ENCODE data around the gene OAS3.
"Not testable (repeated sequence)": the region's sequence is repeated elsewhere in the genome, so short reads cannot be mapped to it uniquely, and the experiment has no call there.

Gene OAS3

DNA sequence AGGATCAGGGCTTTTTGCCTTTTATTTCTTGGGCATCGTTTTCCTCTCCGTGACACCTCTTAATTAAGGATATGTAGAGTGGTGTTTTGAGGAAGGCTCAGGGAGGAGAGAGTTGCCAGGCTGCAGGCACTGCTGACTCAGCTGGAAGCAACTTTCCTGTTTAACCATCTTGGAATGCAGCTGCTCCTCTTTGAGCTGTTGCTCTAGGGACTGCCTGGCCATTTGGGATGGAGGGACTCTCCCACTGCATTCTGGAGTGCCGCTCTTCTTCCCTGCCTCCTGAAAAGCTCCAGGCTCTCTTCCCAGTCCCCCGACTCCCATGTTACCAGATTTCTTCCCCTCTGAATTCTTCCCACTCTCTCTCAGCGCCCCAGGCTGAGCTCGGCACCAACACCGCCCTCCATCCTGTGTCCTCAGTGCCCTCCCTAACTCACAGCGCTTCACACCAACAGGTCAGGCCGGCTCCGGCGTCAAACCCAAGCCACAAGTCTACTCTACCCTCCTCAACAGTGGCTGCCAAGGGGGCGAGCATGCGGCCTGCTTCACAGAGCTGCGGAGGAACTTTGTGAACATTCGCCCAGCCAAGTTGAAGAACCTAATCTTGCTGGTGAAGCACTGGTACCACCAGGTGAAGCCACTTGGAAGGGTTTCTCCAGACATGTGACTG, 5.9 kb downstream of the OAS3 start:
- peaks cover 3 to 14% of the 10 kb centered on the region in 2 donors for H3K36me3 ChIP-seq (ENCODE audit: control insufficient read depth in 1 of 2, insufficient read depth in 2 of 2, low read length in 2 of 2)
- no peaks in the 10 kb centered on the region for H3K27me3 ChIP-seq (ENCODE audit: low read depth, low read length)
- H3K9me3 ChIP-seq (ENCODE audit: control insufficient read depth in 1 of 2, low read length in 2 of 2) = no peaks in the 10 kb centered on the region
- H3K27ac ChIP-seq (ENCODE audit: low read length) = no peak overlapping the region
- H3K4me1 ChIP-seq (ENCODE audit: control insufficient read depth in 1 of 2, insufficient read depth in 2 of 2, low read length in 2 of 2) = peaks cover 0 to 3% of the 10 kb centered on the region in 2 donors
- no peak overlapping the region for H3K4me3 ChIP-seq (ENCODE audit: low read depth in 1 of 2, low read length in 2 of 2)

DNA sequence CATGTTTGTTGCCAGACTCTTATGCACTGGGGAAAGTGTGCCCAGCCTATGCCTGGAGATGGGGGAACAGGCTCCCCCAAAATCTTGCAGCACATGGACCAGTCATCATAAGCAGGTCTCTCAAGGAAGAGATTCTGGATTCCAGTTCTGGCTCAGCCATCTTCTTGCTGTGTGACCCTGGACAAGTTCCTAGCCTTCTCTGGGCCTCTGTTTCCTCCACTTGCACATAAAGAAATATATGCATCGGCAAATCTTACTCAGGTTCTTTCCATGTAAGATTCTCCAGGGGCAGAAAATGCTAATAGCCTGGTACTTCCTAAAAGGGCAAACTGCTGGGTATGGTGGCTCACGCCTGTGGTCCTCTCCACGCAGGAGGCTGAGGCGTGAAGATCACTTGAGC, 7.2 kb downstream of the OAS3 start:
- Histone ChIP-seq H3K36me3 (ENCODE audit: control insufficient read depth in 1 of 2, insufficient read depth in 2 of 2, low read length in 2 of 2) (peaks cover 3 to 14% of the 10 kb centered on the region in 2 donors), H3K4me1 (ENCODE audit: control insufficient read depth in 1 of 2, insufficient read depth in 2 of 2, low read length in 2 of 2) (no peaks in the 10 kb centered on the region), H3K27me3 (ENCODE audit: low read depth, low read length) (no peaks in the 10 kb centered on the region), H3K4me3 (ENCODE audit: low read depth in 1 of 2, low read length in 2 of 2) (no peak overlapping the region), H3K9me3 (ENCODE audit: control insufficient read depth in 1 of 2, low read length in 2 of 2) (no peaks in the 10 kb centered on the region), H3K27ac (ENCODE audit: low read length) (no peak overlapping the region)

DNA sequence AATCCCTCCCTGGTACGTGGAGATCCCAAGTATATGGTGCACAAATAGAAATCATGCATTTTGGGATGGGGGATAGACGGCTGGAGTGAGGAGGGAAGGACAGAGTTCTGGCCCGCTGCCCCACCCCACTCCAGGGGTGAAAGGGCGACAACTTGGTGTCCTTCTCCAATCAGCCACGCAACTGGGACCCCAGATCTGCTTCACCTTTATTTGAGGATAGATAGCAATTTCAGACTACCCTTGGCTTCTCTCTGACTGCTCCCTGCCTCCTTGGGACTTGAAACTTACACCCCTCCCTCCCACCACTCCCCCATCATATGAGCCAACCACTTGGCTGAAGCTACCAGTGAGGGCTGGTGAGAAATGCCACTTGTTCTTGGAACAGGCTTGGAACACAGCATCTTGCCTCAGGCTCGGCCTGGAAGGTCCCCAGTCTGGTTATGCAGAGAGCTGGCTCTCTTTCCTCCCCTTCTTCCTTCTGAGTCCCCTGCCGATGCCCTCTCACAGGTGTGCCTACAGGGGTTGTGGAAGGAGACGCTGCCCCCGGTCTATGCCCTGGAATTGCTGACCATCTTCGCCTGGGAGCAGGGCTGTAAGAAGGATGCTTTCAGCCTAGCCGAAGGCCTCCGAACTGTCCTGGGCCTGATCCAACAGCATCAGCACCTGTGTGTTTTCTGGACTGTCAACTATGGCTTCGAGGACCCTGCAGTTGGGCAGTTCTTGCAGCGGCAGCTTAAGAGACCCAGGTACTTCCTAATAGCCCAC, 8.1 kb downstream of the OAS3 start:
- Histone ChIP-seq H3K27me3 (ENCODE audit: low read depth, low read length) (no peaks in the 10 kb centered on the region), H3K4me3 (ENCODE audit: low read depth in 1 of 2, low read length in 2 of 2) (no peak overlapping the region), H3K27ac (ENCODE audit: low read length) (no peak overlapping the region), H3K9me3 (ENCODE audit: control insufficient read depth in 1 of 2, low read length in 2 of 2) (peaks cover 0 to under 1% of the 10 kb centered on the region in 2 donors), H3K36me3 (ENCODE audit: control insufficient read depth in 1 of 2, insufficient read depth in 2 of 2, low read length in 2 of 2) (peaks cover 10 to 14% of the 10 kb centered on the region in 2 donors), H3K4me1 (ENCODE audit: control insufficient read depth in 1 of 2, insufficient read depth in 2 of 2, low read length in 2 of 2) (no peaks in the 10 kb centered on the region)

DNA sequence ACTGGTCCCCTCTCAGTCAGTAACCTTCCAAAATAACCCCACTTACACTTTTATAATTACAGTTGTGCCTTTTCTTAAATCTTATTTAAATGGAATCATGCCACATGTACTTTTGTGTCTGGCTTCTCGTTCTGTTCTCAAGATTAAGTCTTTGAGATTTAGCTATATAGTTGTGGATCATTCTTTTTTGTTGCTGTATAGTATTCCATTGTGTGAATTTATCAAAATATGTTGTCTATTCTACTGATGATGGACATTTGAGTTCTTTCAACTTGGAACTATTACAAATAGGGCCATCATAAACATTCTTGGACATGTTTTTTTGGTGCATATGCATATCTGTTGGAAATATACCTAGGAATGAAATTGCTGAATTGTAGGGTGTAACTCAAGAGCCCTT, 9.0 kb downstream of the OAS3 start:
- no peak overlapping the region for H3K4me3 ChIP-seq (ENCODE audit: low read depth in 1 of 2, low read length in 2 of 2)
- H3K4me1 ChIP-seq (ENCODE audit: control insufficient read depth in 1 of 2, insufficient read depth in 2 of 2, low read length in 2 of 2) = no peaks in the 10 kb centered on the region
- no peak overlapping the region for H3K27ac ChIP-seq (ENCODE audit: low read length)
- H3K9me3 ChIP-seq (ENCODE audit: control insufficient read depth in 1 of 2, low read length in 2 of 2) = peaks cover 0 to 4% of the 10 kb centered on the region in 2 donors
- H3K36me3 ChIP-seq (ENCODE audit: control insufficient read depth in 1 of 2, insufficient read depth in 2 of 2, low read length in 2 of 2) = peaks cover 14 to 15% of the 10 kb centered on the region in 2 donors
- no peaks in the 10 kb centered on the region for H3K27me3 ChIP-seq (ENCODE audit: low read depth, low read length)

DNA sequence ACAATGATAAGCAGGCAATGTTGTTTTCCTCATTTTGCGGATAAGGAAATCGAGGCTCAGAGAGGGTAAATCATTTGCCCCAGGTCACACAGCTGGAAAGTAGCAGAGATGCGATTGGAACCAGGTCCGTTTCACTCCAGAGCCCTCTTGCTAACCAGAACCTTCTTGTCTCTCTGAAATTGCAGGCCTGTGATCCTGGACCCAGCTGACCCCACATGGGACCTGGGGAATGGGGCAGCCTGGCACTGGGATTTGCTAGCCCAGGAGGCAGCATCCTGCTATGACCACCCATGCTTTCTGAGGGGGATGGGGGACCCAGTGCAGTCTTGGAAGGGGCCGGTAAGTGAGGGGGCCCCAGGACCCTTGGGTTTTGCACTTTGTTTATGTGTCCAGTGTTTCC, 9.5 kb downstream of the OAS3 start:
- Histone ChIP-seq H3K27ac (ENCODE audit: low read length) (no peak overlapping the region), H3K4me1 (ENCODE audit: control insufficient read depth in 1 of 2, insufficient read depth in 2 of 2, low read length in 2 of 2) (no peaks in the 10 kb centered on the region), H3K27me3 (ENCODE audit: low read depth, low read length) (no peaks in the 10 kb centered on the region), H3K9me3 (ENCODE audit: control insufficient read depth in 1 of 2, low read length in 2 of 2) (peaks cover 0 to 4% of the 10 kb centered on the region in 2 donors), H3K36me3 (ENCODE audit: control insufficient read depth in 1 of 2, insufficient read depth in 2 of 2, low read length in 2 of 2) (peaks cover 14 to 15% of the 10 kb centered on the region in 2 donors), H3K4me3 (ENCODE audit: low read depth in 1 of 2, low read length in 2 of 2) (no peak overlapping the region)

DNA sequence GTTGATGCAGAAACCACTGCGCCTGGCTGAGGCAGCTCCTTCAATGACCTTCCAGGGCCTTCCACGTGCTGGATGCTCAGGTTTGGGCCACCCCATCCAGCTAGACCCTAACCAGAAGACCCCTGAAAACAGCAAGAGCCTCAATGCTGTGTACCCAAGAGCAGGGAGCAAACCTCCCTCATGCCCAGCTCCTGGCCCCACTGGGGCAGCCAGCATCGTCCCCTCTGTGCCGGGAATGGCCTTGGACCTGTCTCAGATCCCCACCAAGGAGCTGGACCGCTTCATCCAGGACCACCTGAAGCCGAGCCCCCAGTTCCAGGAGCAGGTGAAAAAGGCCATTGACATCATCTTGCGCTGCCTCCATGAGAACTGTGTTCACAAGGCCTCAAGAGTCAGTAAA, 10.5 kb downstream of the OAS3 start:
- H3K9me3 ChIP-seq (ENCODE audit: control insufficient read depth in 1 of 2, low read length in 2 of 2) = peaks cover 0 to 4% of the 10 kb centered on the region in 2 donors
- H3K27ac ChIP-seq (ENCODE audit: low read length) = no peak overlapping the region
- peaks cover 14 to 15% of the 10 kb centered on the region in 2 donors for H3K36me3 ChIP-seq (ENCODE audit: control insufficient read depth in 1 of 2, insufficient read depth in 2 of 2, low read length in 2 of 2)
- no peaks in the 10 kb centered on the region for H3K27me3 ChIP-seq (ENCODE audit: low read depth, low read length)
- no peaks in the 10 kb centered on the region for H3K4me1 ChIP-seq (ENCODE audit: control insufficient read depth in 1 of 2, insufficient read depth in 2 of 2, low read length in 2 of 2)
- H3K4me3 ChIP-seq (ENCODE audit: low read depth in 1 of 2, low read length in 2 of 2) = no peak overlapping the region

DNA sequence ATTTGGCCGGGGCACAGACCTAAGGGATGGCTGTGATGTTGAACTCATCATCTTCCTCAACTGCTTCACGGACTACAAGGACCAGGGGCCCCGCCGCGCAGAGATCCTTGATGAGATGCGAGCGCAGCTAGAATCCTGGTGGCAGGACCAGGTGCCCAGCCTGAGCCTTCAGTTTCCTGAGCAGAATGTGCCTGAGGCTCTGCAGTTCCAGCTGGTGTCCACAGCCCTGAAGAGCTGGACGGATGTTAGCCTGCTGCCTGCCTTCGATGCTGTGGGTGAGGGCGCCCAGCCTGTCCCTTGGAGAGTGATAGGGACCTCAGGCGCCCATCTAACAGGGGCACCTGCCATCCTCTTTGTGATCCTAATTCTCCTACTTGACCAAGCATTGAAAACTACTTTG, 12.4 kb downstream of the OAS3 start:
- H3K27ac ChIP-seq (ENCODE audit: low read length) = no peak overlapping the region
- H3K27me3 ChIP-seq (ENCODE audit: low read depth, low read length) = no peaks in the 10 kb centered on the region
- no peak overlapping the region for H3K4me3 ChIP-seq (ENCODE audit: low read depth in 1 of 2, low read length in 2 of 2)
- H3K36me3 ChIP-seq (ENCODE audit: control insufficient read depth in 1 of 2, insufficient read depth in 2 of 2, low read length in 2 of 2) = peaks cover 7 to 12% of the 10 kb centered on the region in 2 donors
- peaks cover 0 to 4% of the 10 kb centered on the region in 2 donors for H3K9me3 ChIP-seq (ENCODE audit: control insufficient read depth in 1 of 2, low read length in 2 of 2)
- no peaks in the 10 kb centered on the region for H3K4me1 ChIP-seq (ENCODE audit: control insufficient read depth in 1 of 2, insufficient read depth in 2 of 2, low read length in 2 of 2)

DNA sequence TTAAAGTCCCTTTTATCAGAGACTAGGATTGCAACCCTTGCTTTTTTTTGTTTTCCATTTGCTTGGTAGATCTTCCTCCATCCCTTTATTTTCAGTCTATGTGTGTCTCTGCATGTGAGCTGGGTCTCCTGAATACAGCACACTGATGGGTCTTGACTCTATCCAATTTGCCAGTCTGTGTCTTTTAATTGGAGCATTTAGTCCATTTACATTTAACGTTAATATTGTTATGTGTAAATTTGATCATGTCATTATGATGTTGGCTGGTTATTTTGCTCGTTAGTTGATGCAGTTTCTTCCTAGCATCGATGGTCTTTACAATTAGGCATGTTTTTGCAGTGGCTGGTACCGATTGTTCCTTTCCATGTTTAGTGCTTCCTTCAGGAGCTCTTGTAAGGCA, 18.9 kb downstream of the OAS3 start:
- not testable (repeated sequence) for H3K27me3 ChIP-seq (ENCODE audit: low read depth, low read length); H3K27ac ChIP-seq (ENCODE audit: low read length); H3K4me1 ChIP-seq (ENCODE audit: control insufficient read depth in 1 of 2, insufficient read depth in 2 of 2, low read length in 2 of 2); H3K9me3 ChIP-seq (ENCODE audit: control insufficient read depth in 1 of 2, low read length in 2 of 2); H3K4me3 ChIP-seq (ENCODE audit: low read depth in 1 of 2, low read length in 2 of 2)
- H3K36me3 ChIP-seq (ENCODE audit: control insufficient read depth in 1 of 2, insufficient read depth in 2 of 2, low read length in 2 of 2) = peaks cover 3 to 12% of the 10 kb centered on the region in 2 donors

DNA sequence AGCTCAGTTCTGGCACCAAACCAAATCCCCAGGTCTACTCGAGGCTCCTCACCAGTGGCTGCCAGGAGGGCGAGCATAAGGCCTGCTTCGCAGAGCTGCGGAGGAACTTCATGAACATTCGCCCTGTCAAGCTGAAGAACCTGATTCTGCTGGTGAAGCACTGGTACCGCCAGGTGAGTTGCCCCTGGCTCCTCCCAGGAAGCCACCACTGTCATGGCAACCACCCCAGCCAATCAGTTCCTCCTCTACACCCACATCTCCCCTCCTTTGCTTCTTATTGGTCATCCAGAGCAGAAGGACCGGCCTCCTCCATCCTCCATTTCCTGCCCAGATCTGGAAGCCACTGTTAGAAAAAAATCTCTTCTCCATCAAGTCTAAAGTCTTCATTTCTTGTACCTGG, 22.8 kb downstream of the OAS3 start:
- Histone ChIP-seq H3K27ac (ENCODE audit: low read length) (no peak overlapping the region), H3K4me3 (ENCODE audit: low read depth in 1 of 2, low read length in 2 of 2) (no peak overlapping the region), H3K9me3 (ENCODE audit: control insufficient read depth in 1 of 2, low read length in 2 of 2) (peaks cover 0 to 8% of the 10 kb centered on the region in 2 donors), H3K27me3 (ENCODE audit: low read depth, low read length) (no peaks in the 10 kb centered on the region), H3K4me1 (ENCODE audit: control insufficient read depth in 1 of 2, insufficient read depth in 2 of 2, low read length in 2 of 2) (no peaks in the 10 kb centered on the region), H3K36me3 (ENCODE audit: control insufficient read depth in 1 of 2, insufficient read depth in 2 of 2, low read length in 2 of 2) (peaks cover 15 to 31% of the 10 kb centered on the region in 2 donors)

DNA sequence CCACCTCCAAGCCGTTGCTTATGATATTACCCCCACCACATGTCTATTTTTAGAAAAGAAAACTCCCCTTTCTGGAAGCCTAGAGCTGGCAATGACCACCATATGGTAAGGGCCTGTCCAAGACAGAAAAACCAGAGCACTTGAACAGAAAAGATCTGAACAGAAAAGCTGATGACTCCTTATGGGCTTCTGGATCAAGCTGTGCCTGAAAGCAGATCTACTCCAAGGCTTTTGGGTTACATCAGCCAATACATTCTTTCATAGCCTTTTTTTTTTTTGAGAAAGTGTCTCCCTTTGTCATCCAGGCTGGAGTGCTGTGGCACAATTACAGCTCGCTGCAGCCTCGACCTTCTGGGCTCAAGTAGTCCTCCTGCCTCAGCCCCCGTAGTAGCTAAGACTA, 23.3 kb downstream of the OAS3 start:
- no peaks in the 10 kb centered on the region for H3K4me1 ChIP-seq (ENCODE audit: control insufficient read depth in 1 of 2, insufficient read depth in 2 of 2, low read length in 2 of 2)
- H3K27me3 ChIP-seq (ENCODE audit: low read depth, low read length) = no peaks in the 10 kb centered on the region
- H3K9me3 ChIP-seq (ENCODE audit: control insufficient read depth in 1 of 2, low read length in 2 of 2) = peaks cover 0 to 8% of the 10 kb centered on the region in 2 donors
- H3K36me3 ChIP-seq (ENCODE audit: control insufficient read depth in 1 of 2, insufficient read depth in 2 of 2, low read length in 2 of 2) = peaks cover 15 to 34% of the 10 kb centered on the region in 2 donors
- no peak overlapping the region for H3K27ac ChIP-seq (ENCODE audit: low read length)
- no peak overlapping the region for H3K4me3 ChIP-seq (ENCODE audit: low read depth in 1 of 2, low read length in 2 of 2)

DNA sequence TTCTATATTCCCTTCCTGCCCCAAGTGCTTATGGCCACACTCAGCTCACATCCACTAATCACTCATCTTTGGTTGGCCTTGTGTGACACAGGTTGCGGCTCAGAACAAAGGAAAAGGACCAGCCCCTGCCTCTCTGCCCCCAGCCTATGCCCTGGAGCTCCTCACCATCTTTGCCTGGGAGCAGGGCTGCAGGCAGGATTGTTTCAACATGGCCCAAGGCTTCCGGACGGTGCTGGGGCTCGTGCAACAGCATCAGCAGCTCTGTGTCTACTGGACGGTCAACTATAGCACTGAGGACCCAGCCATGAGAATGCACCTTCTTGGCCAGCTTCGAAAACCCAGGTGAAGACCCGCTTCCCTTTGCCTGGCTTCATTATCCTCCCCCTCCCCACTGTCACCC, 24.3 kb downstream of the OAS3 start:
- Histone ChIP-seq H3K9me3 (ENCODE audit: control insufficient read depth in 1 of 2, low read length in 2 of 2) (peaks cover 0 to 8% of the 10 kb centered on the region in 2 donors), H3K27ac (ENCODE audit: low read length) (no peak overlapping the region), H3K4me3 (ENCODE audit: low read depth in 1 of 2, low read length in 2 of 2) (no peak overlapping the region), H3K4me1 (ENCODE audit: control insufficient read depth in 1 of 2, insufficient read depth in 2 of 2, low read length in 2 of 2) (no peaks in the 10 kb centered on the region), H3K27me3 (ENCODE audit: low read depth, low read length) (no peaks in the 10 kb centered on the region), H3K36me3 (ENCODE audit: control insufficient read depth in 1 of 2, insufficient read depth in 2 of 2, low read length in 2 of 2) (peaks cover 16 to 34% of the 10 kb centered on the region in 2 donors)
